Measurements from ENCODE around the gene TMEM256.
"Not testable (repeated sequence)": the region's sequence is repeated elsewhere in the genome, so short reads cannot be mapped to it uniquely, and the experiment has no call there.

TMEM256 gene

GRCh38 chr17:7367083-7367482, 36.8 kb downstream of the TMEM256 start:
- H2AFZ ChIP-seq = no peak overlapping the region

GRCh38 chr17:7365963-7366362, 37.9 kb downstream of the TMEM256 start:
- H3K27me3 ChIP-seq (ENCODE audit: control insufficient read depth, insufficient read depth, low read length); H2AFZ ChIP-seq; H3K4me3 ChIP-seq (ENCODE audit: low read depth, low read length); H3K9ac ChIP-seq; H3K27ac ChIP-seq; H3K36me3 ChIP-seq (ENCODE audit: control insufficient read depth, insufficient read depth, low read length); H3K4me1 ChIP-seq; H3K4me2 ChIP-seq (ENCODE audit: low read length); H3K79me2 ChIP-seq; H3K9me3 ChIP-seq (ENCODE audit: control insufficient read depth, low read length): not testable (repeated sequence)

More at GRCh38 chr17:7367083-7367482, 36.8 kb downstream of the TMEM256 start:
- no peaks in the 10 kb centered on the region for H3K27me3 ChIP-seq (ENCODE audit: control insufficient read depth, insufficient read depth, low read length)
- H3K36me3 ChIP-seq (ENCODE audit: control insufficient read depth, insufficient read depth, low read length) = no peaks in the 10 kb centered on the region
- no peaks in the 10 kb centered on the region for H3K9me3 ChIP-seq (ENCODE audit: control insufficient read depth, low read length)
- no peak for TF ChIP-seq CTCF (IDR thresholded peaks at IDR 0.05)
- H3K9ac ChIP-seq = no peak overlapping the region
- H3K27ac ChIP-seq = no peak overlapping the region
- no peak overlapping the region for H3K4me2 ChIP-seq (ENCODE audit: low read length)
- no peaks in the 10 kb centered on the region for H3K4me1 ChIP-seq
- H3K79me2 ChIP-seq = no peaks in the 10 kb centered on the region
- H3K4me3 ChIP-seq (ENCODE audit: low read depth, low read length) = no peak overlapping the region

- no peak overlapping the region for H3K27ac ChIP-seq
- no peaks in the 10 kb centered on the region for H3K4me1 ChIP-seq
- H3K4me2 ChIP-seq (ENCODE audit: low read length) = no peak overlapping the region
- no peak overlapping the region for H2AFZ ChIP-seq
- no peaks in the 10 kb centered on the region for H3K9me3 ChIP-seq (ENCODE audit: control insufficient read depth, low read length)
- no peak overlapping the region for H3K9ac ChIP-seq
- H3K36me3 ChIP-seq (ENCODE audit: control insufficient read depth, insufficient read depth, low read length) = no peaks in the 10 kb centered on the region
- no peak for TF ChIP-seq CTCF (IDR thresholded peaks at IDR 0.05)
- H3K27me3 ChIP-seq (ENCODE audit: control insufficient read depth, insufficient read depth, low read length) = no peaks in the 10 kb centered on the region
- H3K4me3 ChIP-seq (ENCODE audit: low read depth, low read length) = no peak overlapping the region
- H3K79me2 ChIP-seq = no peaks in the 10 kb centered on the region
Measured at GRCh38 chr17:7363311-7363710, 40.6 kb downstream of the TMEM256 start.

DNA sequence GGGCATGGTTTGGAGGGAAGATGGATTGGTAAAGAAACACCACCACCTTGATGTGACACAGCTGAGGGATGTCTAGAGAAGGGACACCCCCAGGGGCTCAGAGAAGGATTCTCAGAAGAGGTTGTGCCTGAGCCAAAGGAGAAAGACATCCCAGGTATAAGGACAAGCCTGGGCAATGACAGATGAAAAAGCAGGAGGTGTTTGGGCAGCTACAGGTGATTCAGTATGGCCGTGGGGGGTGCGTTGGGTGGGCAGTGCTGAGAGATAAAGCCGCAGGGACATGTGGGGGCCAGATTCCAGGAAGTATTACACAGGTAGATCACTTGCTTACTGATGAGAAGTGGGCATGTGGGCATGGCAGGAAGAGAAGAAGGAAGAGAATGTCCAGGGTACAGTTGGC, 42.0 kb downstream of the TMEM256 start:
- no peak overlapping the region for H3K4me3 ChIP-seq (ENCODE audit: low read depth, low read length)
- H3K27ac ChIP-seq = no peak overlapping the region
- no peak overlapping the region for H3K4me2 ChIP-seq (ENCODE audit: low read length)
- no peaks in the 10 kb centered on the region for H3K9me3 ChIP-seq (ENCODE audit: control insufficient read depth, low read length)
- H3K9ac ChIP-seq = no peak overlapping the region
- no peaks in the 10 kb centered on the region for H3K36me3 ChIP-seq (ENCODE audit: control insufficient read depth, insufficient read depth, low read length)
- H3K79me2 ChIP-seq = no peaks in the 10 kb centered on the region
- no peak for TF ChIP-seq CTCF (IDR thresholded peaks at IDR 0.05)
- no peak overlapping the region for H2AFZ ChIP-seq
- H3K4me1 ChIP-seq = no peaks in the 10 kb centered on the region
- H3K27me3 ChIP-seq (ENCODE audit: control insufficient read depth, insufficient read depth, low read length) = no peaks in the 10 kb centered on the region

DNA sequence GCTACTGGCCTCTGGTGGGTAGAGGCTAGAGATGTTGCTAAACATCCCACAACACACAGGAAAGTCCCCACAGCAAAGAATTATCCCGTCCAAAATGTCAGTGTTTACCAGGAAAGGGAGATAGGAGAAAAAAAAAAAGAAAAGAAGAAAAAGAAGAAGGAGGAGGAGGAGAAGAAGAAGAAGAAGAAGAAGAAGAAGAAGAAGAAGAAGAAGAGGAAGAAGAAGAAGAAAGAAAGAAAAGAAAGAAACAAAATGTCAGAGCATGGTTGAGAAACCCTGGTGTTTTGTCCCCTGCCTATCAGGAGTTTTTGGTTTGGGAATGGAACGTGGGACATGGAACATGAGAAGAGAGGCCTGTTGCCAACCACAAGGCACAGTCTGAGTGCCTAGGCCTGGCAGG, 46.5 kb downstream of the TMEM256 start:
- H3K36me3 ChIP-seq (ENCODE audit: control insufficient read depth, insufficient read depth, low read length) = no peaks in the 10 kb centered on the region
- peaks cover 13% of the 10 kb centered on the region for H3K4me1 ChIP-seq
- H3K4me2 ChIP-seq (ENCODE audit: low read length) = no peak overlapping the region
- no peak overlapping the region for H3K9ac ChIP-seq
- no peaks in the 10 kb centered on the region for H3K9me3 ChIP-seq (ENCODE audit: control insufficient read depth, low read length)
- no peaks in the 10 kb centered on the region for H3K79me2 ChIP-seq
- H3K27me3 ChIP-seq (ENCODE audit: control insufficient read depth, insufficient read depth, low read length) = no peaks in the 10 kb centered on the region
- TF ChIP-seq CTCF (IDR thresholded peaks at IDR 0.05) = no peak
- H3K4me3 ChIP-seq (ENCODE audit: low read depth, low read length) = no peak overlapping the region
- H3K27ac ChIP-seq = no peak overlapping the region
- no peak overlapping the region for H2AFZ ChIP-seq

Measured in parathyroid adenoma (tissue), 2 donors.